K562 (cell line): Measurements from ENCODE around the gene EML6. TPM values are rescaled to one million over a fixed set of nuclear protein-coding genes. Genes with fewer than 3 reads are reported as not detected.

Experiments used
- ATAC-seq: fragments of 200-7000 bp; cut with Tn5 transposase; 3 replicates; pipeline ENCODE4 v1.9.1; 2020; ENCODE audit warnings: moderate library complexity
- BruUV-seq: library from RNA; stranded (reverse); fragments of 400-500 nt; replicated peaks from 2 replicates; lab custom pipeline; 2021; lab: Mats Ljungman, UMichigan
- CTCF ChIA-PET: fragments of 300-600 bp; formaldehyde crosslinking; extraction: SDS; loops from one replicate; lab custom pipeline; 2021; ENCODE audit warnings: low intra/inter-chr PET ratio; lab: Yijun Ruan, JAX
- POLR2A ChIA-PET: fragments of 300-600, 350-650 bp; sonication (Branson Sonifier 250); formaldehyde crosslinking; extraction: SDS; loops from one replicate; lab custom pipeline; 2021; ENCODE audit warnings: antibody characterized with exemption, inconsistent platforms; lab: Yijun Ruan, JAX
- DNase-seq, 4 experiments: peaks; one replicate each; pipeline versions ENCODE4 v3.0.0 to v3.0.0-alpha.2; 2011 to 2018; ENCODE audit warnings: low spot score in 3 of 4, mixed read lengths in 3 of 4; ENCODE audit errors: extremely low read depth in 1 of 4
- FAIRE-seq: peaks from 2 replicates; lab custom pipeline; 2011; peaks lifted over from hg19 to GRCh38; lab: Jason Lieb, UNC
- H2AFZ ChIP-seq: 2 replicates; pipeline ENCODE4 v1.6.0; 2011; ENCODE audit warnings: low read depth, low read length, control low read depth, inconsistent platforms
- H3K27ac ChIP-seq: fragments of 200-600 bp; 3 replicates; pipeline ENCODE4 v1.8.0; 2011; ENCODE audit warnings: low read depth, mild to moderate bottlenecking, control low read depth, inconsistent platforms, low read length, moderate library complexity, mixed read lengths; ENCODE audit errors: extremely low read depth
- H3K27me3 ChIP-seq, 2 experiments: fragments of 300-600 bp in 1 of 2; 2 replicates in 1 of 2; 3 replicates in 1 of 2; pipeline versions ENCODE4 v1.6.0 to v1.8.0; 2011; ENCODE audit warnings: inconsistent platforms in 2 of 2, low read length in 2 of 2, mild to moderate bottlenecking in 1 of 2, mixed read lengths in 1 of 2, moderate library complexity in 1 of 2; ENCODE audit not compliant: control insufficient read depth in 2 of 2, insufficient read depth in 2 of 2
- H3K36me3 ChIP-seq: fragments of 300-600 bp; 3 replicates; pipeline ENCODE4 v1.8.0; 2011; ENCODE audit warnings: mild to moderate bottlenecking, low read length, inconsistent platforms; ENCODE audit not compliant: control insufficient read depth, insufficient read depth
- H3K4me1 ChIP-seq, 2 experiments: fragments of 200-600 bp in 1 of 2; replicated peaks in 1 of 2; 2 replicates in 1 of 2; 3 replicates in 1 of 2; pipeline versions ENCODE4 v1.5.1 to v1.8.0; 2011; ENCODE audit warnings: inconsistent platforms in 2 of 2, low read length in 2 of 2, mild to moderate bottlenecking in 1 of 2, mixed read lengths in 1 of 2, moderate library complexity in 1 of 2; ENCODE audit not compliant: control insufficient read depth in 2 of 2, insufficient read depth in 2 of 2
- H3K4me2 ChIP-seq: 2 replicates; pipeline ENCODE4 v1.6.1; 2011; ENCODE audit warnings: low read length, control low read depth, inconsistent platforms, mixed read lengths; ENCODE audit not compliant: insufficient read depth
- H3K4me3 ChIP-seq: fragments of 200-600 bp; sonication (generic), shearing (Covaris generic); 2 replicates; pipeline ENCODE4 v1.5.1; 2016; ENCODE audit warnings: control low read depth, inconsistent platforms
- H3K79me2 ChIP-seq: fragments of 200-600 bp; 3 replicates; pipeline ENCODE4 v1.8.0; 2011; ENCODE audit warnings: low read length, inconsistent platforms; ENCODE audit not compliant: control insufficient read depth, insufficient read depth
- H3K9ac ChIP-seq, 2 experiments: 2 replicates each; pipeline versions ENCODE4 v1.6.0 to v1.6.1; 2011; ENCODE audit warnings: low read depth in 2 of 2, low read length in 2 of 2, control low read depth in 1 of 2, inconsistent platforms in 1 of 2, mild to moderate bottlenecking in 1 of 2, mixed read lengths in 1 of 2; ENCODE audit not compliant: insufficient read depth in 1 of 2
- H3K9me1 ChIP-seq: one replicate; pipeline ENCODE4 v1.6.0; 2011; ENCODE audit warnings: inconsistent platforms, mild to moderate bottlenecking, low read length, moderate library complexity; ENCODE audit not compliant: control insufficient read depth, insufficient read depth
- H3K9me3 ChIP-seq: replicated peaks from 2 replicates; pipeline ENCODE4 v1.5.1; 2011; ENCODE audit warnings: low read depth, low read length, inconsistent platforms; ENCODE audit not compliant: control insufficient read depth, insufficient read depth
- H4K20me1 ChIP-seq: replicated peaks from 2 replicates; pipeline ENCODE4 v1.6.1; 2011; ENCODE audit warnings: low read length, inconsistent platforms, mixed read lengths; ENCODE audit not compliant: control insufficient read depth, insufficient read depth
- BRF1 ChIP-seq: IDR thresholded peaks from 3 replicates; pipeline ENCODE4 v1.6.1; 2011; ENCODE audit warnings: borderline replicate concordance, mild to moderate bottlenecking; ENCODE audit not compliant: insufficient read length; ENCODE audit errors: extremely low read depth
- KLF10 ChIP-seq: fragments of 250-450 bp; sonication (Bioruptor Pico); IDR thresholded peaks from 2 replicates; pipeline ENCODE4 v1.6.1; 2021; ENCODE audit warnings: matching md5 sums
- RFX5 ChIP-seq: IDR thresholded peaks from 2 replicates; pipeline ENCODE4 v1.6.1; 2011; ENCODE audit warnings: low read depth, mild to moderate bottlenecking, improper control_type of control experiment, low read length
- SLC30A9 ChIP-seq: fragments of 250-450 bp; sonication (Bioruptor Pico); IDR thresholded peaks from 2 replicates; pipeline ENCODE4 v1.8.0; 2022; ENCODE audit warnings: mild to moderate bottlenecking, moderate library complexity
- ZNF384 ChIP-seq: IDR thresholded peaks from 2 replicates; pipeline ENCODE4 v1.6.1; 2012; ENCODE audit warnings: low read depth, low read length, improper control_type of control experiment
- WGBS: fragments of 100-300 bp; shearing (Covaris generic); methylation state at CpG from one replicate; pipeline ENCODE4 v1.1.6; 2016; ENCODE audit warnings: low coverage, mixed read lengths; ENCODE audit not compliant: insufficient coverage; ENCODE audit errors: missing lambda C conversion rate; 5-methylcytosine and 5-hydroxymethylcytosine counted together
- in situ Hi-C: fragments of 300-500 bp; cut with MboI; formaldehyde crosslinking; loops from 4 replicates; pipeline ENCODE4 v1.15.0; 2018; ENCODE audit warnings: inconsistent platforms, mixed read lengths
- intact Hi-C: fragments of 100-400 bp; cut with micrococcal nuclease; formaldehyde crosslinking; loops from 2 replicates; pipeline ENCODE4 v1.14.2; 2022
- polyA plus RNA-seq, 8 experiments: library from polyadenylated mRNA; depleted of rRNA in 4 of 8; stranded (reverse) in 5 of 8; unstranded in 3 of 8; fragments of >200 nt; fragmentation: Nextera tagmentation in 2 of 8; fragmentation: Illumina TruSeq in 1 of 8; extraction: Ambion mirVana in 2 of 8; extraction: Trizol in 1 of 8; gene quantifications; 2 replicates each; pipeline versions ENCODE4 v1.2.1 to v1.2.3, GENCODE V29; 2011 to 2014; ENCODE audit warnings: inconsistent platforms in 1 of 8, missing spikeins in 1 of 8
- total RNA-seq, 7 experiments: library from RNA; depleted of rRNA in 6 of 7; stranded (reverse); fragments of >200 nt in 6 of 7; fragmentation: Illumina TruSeq in 2 of 7; extraction: Trizol in 2 of 7; gene quantifications; 2 replicates each; pipeline versions ENCODE4 v1.2.1 to v1.2.3, GENCODE V29; 2011 to 2021; ENCODE audit warnings: low replicate concordance in 1 of 7
- TF ChIP-seq, protein P1 (sequence below): fragments of 450-650 bp; IDR thresholded peaks from 2 replicates; pipeline ENCODE4 v1.6.1; 2016; ENCODE audit warnings: low read depth

EML6 gene
- total and polyA plus RNA-seq, 9 of the 15 experiments (the other 6 are each of a cell fraction or from before 2014, with no cell fraction given) = 0.07 to 0.56 (median 0.25) TPM

DNA sequence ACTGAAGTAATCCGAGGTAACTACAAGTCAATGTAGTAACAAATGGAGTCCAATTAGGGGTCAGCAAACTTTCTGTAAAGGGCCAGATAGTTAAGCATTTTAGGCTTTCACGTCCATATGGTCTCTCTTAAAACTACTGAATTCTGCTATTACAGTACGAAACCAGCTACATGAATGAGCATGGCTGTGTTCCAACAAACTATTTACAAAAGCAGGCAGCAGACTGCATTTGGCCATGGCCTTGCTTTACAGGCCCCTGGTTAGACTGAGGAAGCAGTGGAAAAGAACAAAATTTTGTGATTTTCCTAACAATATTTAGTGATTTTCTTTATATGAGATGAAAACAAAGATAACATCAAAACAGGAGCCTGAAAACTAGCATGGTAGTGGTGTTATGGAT is 262.8 kb downstream of the EML6 start:
- H3K36me3 ChIP-seq = peaks cover 68% of the 10 kb centered on the region
- no TSS peak for BruUV-seq
- ChIA-PET CTCF (no interaction called here), POLR2A (interaction anchor here (2.1 kb wide), 1 partner anchor 9 kb away, joined by 4 read pairs; no protein-coding TSS in a partner anchor)
- in situ Hi-C loops (no loop called here), intact Hi-C loops (no loop called here)
- ATAC-seq (no peak), FAIRE-seq (no peak), DNase-seq (no peak)
- no peak overlapping the region for H3K27ac ChIP-seq
- H3K9me3 ChIP-seq = no peaks in the 10 kb centered on the region
- H3K4me1 ChIP-seq = no peaks in the 10 kb centered on the region
- no peak overlapping the region for H3K4me3 ChIP-seq
- H3K79me2 ChIP-seq = peaks cover 94% of the 10 kb centered on the region
- peaks cover 25% of the 10 kb centered on the region; the same call in 1 of the 2 replicates for H4K20me1 ChIP-seq
- WGBS = 92% methylated on average over 3 of the region's 3 CpGs
- no peaks in the 10 kb centered on the region for H3K27me3 ChIP-seq
- no peaks in the 10 kb centered on the region for H3K9me1 ChIP-seq
- TF ChIP-seq SLC30A9 (CRISPR knock-in tag) (no peak), ZNF384 (no peak), RFX5 (no peak), BRF1 (no peak), KLF10 (CRISPR knock-in tag) (no peak)
- TF ChIP-seq, protein P1, sequence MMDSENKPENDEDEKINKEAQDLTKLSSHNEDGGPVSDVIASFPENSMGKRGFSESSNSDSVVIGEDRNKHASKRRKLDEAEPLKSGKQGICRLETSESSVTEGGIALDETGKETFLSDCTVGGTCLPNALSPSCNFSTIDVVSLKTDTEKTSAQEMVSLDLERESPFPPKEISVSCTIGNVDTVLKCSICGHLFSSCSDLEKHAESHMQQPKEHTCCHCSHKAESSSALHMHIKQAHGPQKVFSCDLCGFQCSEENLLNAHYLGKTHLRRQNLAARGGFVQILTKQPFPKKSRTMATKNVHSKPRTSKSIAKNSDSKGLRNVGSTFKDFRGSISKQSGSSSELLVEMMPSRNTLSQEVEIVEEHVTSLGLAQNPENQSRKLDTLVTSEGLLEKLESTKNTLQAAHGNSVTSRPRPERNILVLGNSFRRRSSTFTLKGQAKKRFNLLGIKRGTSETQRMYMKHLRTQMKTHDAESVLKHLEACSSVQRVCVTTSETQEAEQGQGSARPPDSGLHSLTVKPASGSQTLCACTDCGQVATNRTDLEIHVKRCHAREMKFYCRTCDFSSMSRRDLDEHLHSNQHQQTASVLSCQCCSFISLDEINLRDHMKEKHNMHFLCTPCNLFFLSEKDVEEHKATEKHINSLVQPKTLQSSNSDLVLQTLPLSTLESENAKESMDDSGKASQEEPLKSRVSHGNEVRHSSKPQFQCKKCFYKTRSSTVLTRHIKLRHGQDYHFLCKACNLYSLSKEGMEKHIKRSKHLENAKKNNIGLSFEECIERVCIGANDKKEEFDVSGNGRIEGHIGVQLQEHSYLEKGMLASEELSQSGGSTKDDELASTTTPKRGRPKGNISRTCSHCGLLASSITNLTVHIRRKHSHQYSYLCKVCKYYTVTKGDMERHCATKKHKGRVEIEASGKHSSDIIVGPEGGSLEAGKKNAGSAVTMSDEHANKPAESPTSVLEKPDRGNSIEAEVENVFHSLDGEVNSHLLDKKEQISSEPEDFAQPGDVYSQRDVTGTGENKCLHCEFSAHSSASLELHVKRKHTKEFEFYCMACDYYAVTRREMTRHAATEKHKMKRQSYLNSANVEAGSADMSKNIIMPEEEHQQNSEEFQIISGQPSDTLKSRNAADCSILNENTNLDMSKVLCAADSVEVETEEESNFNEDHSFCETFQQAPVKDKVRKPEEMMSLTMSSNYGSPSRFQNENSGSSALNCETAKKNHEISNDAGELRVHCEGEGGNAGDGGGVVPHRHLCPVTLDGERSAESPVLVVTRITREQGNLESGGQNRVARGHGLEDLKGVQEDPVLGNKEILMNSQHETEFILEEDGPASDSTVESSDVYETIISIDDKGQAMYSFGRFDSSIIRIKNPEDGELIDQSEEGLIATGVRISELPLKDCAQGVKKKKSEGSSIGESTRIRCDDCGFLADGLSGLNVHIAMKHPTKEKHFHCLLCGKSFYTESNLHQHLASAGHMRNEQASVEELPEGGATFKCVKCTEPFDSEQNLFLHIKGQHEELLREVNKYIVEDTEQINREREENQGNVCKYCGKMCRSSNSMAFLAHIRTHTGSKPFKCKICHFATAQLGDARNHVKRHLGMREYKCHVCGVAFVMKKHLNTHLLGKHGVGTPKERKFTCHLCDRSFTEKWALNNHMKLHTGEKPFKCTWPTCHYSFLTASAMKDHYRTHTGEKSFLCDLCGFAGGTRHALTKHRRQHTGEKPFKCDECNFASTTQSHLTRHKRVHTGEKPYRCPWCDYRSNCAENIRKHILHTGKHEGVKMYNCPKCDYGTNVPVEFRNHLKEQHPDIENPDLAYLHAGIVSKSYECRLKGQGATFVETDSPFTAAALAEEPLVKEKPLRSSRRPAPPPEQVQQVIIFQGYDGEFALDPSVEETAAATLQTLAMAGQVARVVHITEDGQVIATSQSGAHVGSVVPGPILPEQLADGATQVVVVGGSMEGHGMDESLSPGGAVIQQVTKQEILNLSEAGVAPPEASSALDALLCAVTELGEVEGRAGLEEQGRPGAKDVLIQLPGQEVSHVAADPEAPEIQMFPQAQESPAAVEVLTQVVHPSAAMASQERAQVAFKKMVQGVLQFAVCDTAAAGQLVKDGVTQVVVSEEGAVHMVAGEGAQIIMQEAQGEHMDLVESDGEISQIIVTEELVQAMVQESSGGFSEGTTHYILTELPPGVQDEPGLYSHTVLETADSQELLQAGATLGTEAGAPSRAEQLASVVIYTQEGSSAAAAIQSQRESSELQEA = no peak
- no peak overlapping the region for H2AFZ ChIP-seq
- H3K9ac ChIP-seq = no peak overlapping the region
- no peak overlapping the region for H3K4me2 ChIP-seq
